GM12878 (cell line): ENCODE measurements around the gene ZNF385C.

Experiments
- ASH2L ChIP-seq: fragments of 300-600, 200-600 bp; sonication (generic); IDR thresholded peaks from 2 replicates; pipeline ENCODE4 v1.6.1; 2017; ENCODE audit warnings: low read depth, mild to moderate bottlenecking, borderline replicate concordance
- CEBPB ChIP-seq, 2 experiments: fragments of 150-350 bp in 1 of 2; IDR thresholded peaks; 2 replicates each; pipeline ENCODE4 v1.6.1; 2012 to 2014; ENCODE audit warnings: low read depth in 2 of 2, low read length in 2 of 2, borderline replicate concordance in 1 of 2, inconsistent platforms in 1 of 2
- CHD2 ChIP-seq: IDR thresholded peaks from 2 replicates; pipeline ENCODE4 v1.6.1; 2011; ENCODE audit warnings: low read depth, low read length, improper control_type of control experiment, borderline replicate concordance
- EZH2 ChIP-seq: IDR thresholded peaks from 2 replicates; pipeline ENCODE4 v1.6.1; 2012; ENCODE audit warnings: low read depth, mild to moderate bottlenecking, control low read depth, inconsistent platforms, low read length, borderline replicate concordance; ENCODE audit not compliant: control insufficient read depth
- HDAC6 ChIP-seq: fragments of 200-600 bp; sonication (generic); IDR thresholded peaks from one replicate; pipeline ENCODE4 v1.8.0; 2017; ENCODE audit warnings: antibody characterized with exemption; ENCODE audit not compliant: unreplicated experiment
- MYC ChIP-seq: IDR thresholded peaks from 2 replicates; pipeline ENCODE4 v1.6.1; 2011; ENCODE audit warnings: mild to moderate bottlenecking, low read length, moderate library complexity, inconsistent platforms; ENCODE audit not compliant: insufficient read depth, insufficient replicate concordance, insufficient read length, severe bottlenecking
- NBN ChIP-seq: fragments of 450-650 bp; IDR thresholded peaks from 2 replicates; pipeline ENCODE4 v1.6.1; 2016
- SMC3 ChIP-seq: IDR thresholded peaks from 2 replicates; pipeline ENCODE4 v1.6.1; 2011; ENCODE audit warnings: low read length, improper control_type of control experiment, borderline replicate concordance
- STAT1 ChIP-seq: fragments of 450-650 bp; conservative IDR thresholded peaks from 2 replicates; pipeline ENCODE4 v1.6.1; 2014; ENCODE audit warnings: antibody characterized with exemption, mild to moderate bottlenecking
- TF ChIP-seq, protein P1 (sequence below): fragments of 450-650 bp; IDR thresholded peaks from 2 replicates; pipeline ENCODE4 v1.6.1; 2017; ENCODE audit warnings: mild to moderate bottlenecking, moderate library complexity

DNA sequence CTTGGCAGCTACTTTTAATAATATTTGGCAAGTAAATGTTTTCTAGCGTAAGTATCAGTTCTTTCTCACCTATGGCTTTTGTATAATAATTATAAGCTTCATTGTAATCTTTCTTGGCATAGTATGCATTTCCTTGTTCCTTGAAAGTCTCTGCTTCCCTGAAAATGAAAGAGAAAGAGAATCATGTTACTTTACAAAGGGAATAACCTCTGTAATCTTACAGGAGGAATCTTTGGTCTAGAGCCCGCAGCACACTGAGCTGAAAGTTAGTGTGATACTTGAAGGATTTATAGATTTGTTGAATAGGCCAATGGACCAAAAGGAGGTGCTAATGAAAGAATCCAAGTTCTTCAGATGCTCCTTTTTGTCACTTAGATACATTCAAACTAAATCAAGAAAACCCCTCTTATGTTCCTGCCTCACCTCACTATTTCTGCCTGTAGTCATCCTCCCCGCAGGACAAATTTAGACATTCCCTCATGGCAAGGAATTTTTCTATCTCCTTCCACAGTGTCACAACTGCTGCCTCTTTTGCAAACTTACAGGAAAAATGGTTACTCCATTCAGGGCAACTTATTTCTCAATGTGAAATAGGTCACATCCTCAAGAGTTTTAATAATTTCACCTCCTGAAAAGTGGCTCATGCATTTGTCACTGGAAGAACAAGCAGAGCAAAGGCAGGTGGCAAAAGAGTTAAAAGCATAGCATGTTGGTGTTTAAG is 97.7 kb downstream of the ZNF385C start:
- no peak for TF ChIP-seq ASH2L
- TF ChIP-seq NBN: no peak
- TF ChIP-seq SMC3: no peak
- TF ChIP-seq MYC: no peak
- no peak for TF ChIP-seq CEBPB (IDR thresholded peaks at IDR 0.05; ENCODE audit: borderline replicate concordance in 1 of 2, low read depth in 2 of 2, low read length in 2 of 2)
- TF ChIP-seq, protein P1, sequence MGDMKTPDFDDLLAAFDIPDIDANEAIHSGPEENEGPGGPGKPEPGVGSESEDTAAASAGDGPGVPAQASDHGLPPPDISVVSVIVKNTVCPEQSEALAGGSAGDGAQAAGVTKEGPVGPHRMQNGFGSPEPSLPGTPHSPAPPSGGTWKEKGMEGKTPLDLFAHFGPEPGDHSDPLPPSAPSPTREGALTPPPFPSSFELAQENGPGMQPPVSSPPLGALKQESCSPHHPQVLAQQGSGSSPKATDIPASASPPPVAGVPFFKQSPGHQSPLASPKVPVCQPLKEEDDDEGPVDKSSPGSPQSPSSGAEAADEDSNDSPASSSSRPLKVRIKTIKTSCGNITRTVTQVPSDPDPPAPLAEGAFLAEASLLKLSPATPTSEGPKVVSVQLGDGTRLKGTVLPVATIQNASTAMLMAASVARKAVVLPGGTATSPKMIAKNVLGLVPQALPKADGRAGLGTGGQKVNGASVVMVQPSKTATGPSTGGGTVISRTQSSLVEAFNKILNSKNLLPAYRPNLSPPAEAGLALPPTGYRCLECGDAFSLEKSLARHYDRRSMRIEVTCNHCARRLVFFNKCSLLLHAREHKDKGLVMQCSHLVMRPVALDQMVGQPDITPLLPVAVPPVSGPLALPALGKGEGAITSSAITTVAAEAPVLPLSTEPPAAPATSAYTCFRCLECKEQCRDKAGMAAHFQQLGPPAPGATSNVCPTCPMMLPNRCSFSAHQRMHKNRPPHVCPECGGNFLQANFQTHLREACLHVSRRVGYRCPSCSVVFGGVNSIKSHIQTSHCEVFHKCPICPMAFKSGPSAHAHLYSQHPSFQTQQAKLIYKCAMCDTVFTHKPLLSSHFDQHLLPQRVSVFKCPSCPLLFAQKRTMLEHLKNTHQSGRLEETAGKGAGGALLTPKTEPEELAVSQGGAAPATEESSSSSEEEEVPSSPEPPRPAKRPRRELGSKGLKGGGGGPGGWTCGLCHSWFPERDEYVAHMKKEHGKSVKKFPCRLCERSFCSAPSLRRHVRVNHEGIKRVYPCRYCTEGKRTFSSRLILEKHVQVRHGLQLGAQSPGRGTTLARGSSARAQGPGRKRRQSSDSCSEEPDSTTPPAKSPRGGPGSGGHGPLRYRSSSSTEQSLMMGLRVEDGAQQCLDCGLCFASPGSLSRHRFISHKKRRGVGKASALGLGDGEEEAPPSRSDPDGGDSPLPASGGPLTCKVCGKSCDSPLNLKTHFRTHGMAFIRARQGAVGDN: no peak
- no peak for TF ChIP-seq STAT1
- TF ChIP-seq EZH2: no peak
- no peak for TF ChIP-seq CHD2
- no peak for TF ChIP-seq HDAC6
